Body of pancreas (tissue), 4 donors: ENCODE data around the gene RALB. TPM values are rescaled to one million over a fixed set of nuclear protein-coding genes. Genes with fewer than 3 reads are reported as not detected.

Experiments
- ATAC-seq: fragments of 150-250 bp; one replicate; pipeline ENCODE4 v1.9.1; 2016
- DNase-seq, 4 donors: peaks; one replicate each; pipeline ENCODE4 v3.0.0-alpha.2; 2019
- H3K27ac ChIP-seq, 4 donors: fragments of 200-600 bp; sonication (generic); 1 replicate in 3 of 4; 2 replicates in 1 of 4; pipeline versions ENCODE4 v1.5.1 to v1.6.1; 2016 to 2019; ENCODE audit warnings: mild to moderate bottlenecking in 1 of 4, mixed read lengths in 1 of 4, moderate library complexity in 1 of 4
- H3K27me3 ChIP-seq, 2 donors: fragments of 200-600 bp; sonication (generic); one replicate each; pipeline ENCODE4 v1.6.0; 2016; ENCODE audit warnings: mild to moderate bottlenecking in 1 of 2
- H3K36me3 ChIP-seq, 2 donors: fragments of 200-600 bp; sonication (generic); replicated peaks in 1 of 2; 2 replicates each; pipeline ENCODE4 v1.5.1; 2016; ENCODE audit warnings: low read depth in 2 of 2; ENCODE audit not compliant: insufficient read depth in 1 of 2
- H3K4me1 ChIP-seq: fragments of 200-600 bp; sonication (generic); one replicate; pipeline ENCODE4 v1.6.0; 2016
- H3K4me3 ChIP-seq, 2 donors: fragments of 200-600 bp; sonication (generic); 1 replicate in 1 of 2; 2 replicates in 1 of 2; pipeline ENCODE4 v1.5.1; 2016 to 2019
- H3K9me3 ChIP-seq, 3 donors: fragments of 200-600 bp; sonication (generic); 1 replicate in 2 of 3; 2 replicates in 1 of 3; pipeline ENCODE4 v1.5.1; 2016
- POLR2A ChIP-seq, 3 donors: fragments of 450-650 bp; IDR thresholded peaks; one replicate each; pipeline ENCODE4 v1.6.1; 2016; ENCODE audit warnings: antibody characterized with exemption in 3 of 3, mild to moderate bottlenecking in 2 of 3
- WGBS, 2 donors: methylation state at CpG; one replicate each; pipeline ENCODE4 v1.1.5; 2017; 5-methylcytosine and 5-hydroxymethylcytosine counted together
- intact Hi-C: fragments of 100-400 bp; cut with DNase I; formaldehyde crosslinking; loops from one replicate; pipeline ENCODE4 v1.15.1; 2023
- total RNA-seq, 2 donors: library from RNA; depleted of rRNA; stranded (reverse); fragments of >200 nt; gene quantifications; one replicate each; pipeline ENCODE4 v1.1.0, GENCODE V29; 2016
- TF ChIP-seq, protein P1 (sequence below), 7 experiments: fragments of 450-650 bp in 4 of 7; fragments of 200-600 bp in 3 of 7; sonication (generic) in 3 of 7; IDR thresholded peaks; one replicate each; pipeline ENCODE4 v1.5.1; 2016 to 2019; ENCODE audit warnings: antibody characterized with exemption in 7 of 7

RALB gene
- total RNA-seq, 2 donors from 2014 or later, result 17.8 to 21.3 TPM

DNA sequence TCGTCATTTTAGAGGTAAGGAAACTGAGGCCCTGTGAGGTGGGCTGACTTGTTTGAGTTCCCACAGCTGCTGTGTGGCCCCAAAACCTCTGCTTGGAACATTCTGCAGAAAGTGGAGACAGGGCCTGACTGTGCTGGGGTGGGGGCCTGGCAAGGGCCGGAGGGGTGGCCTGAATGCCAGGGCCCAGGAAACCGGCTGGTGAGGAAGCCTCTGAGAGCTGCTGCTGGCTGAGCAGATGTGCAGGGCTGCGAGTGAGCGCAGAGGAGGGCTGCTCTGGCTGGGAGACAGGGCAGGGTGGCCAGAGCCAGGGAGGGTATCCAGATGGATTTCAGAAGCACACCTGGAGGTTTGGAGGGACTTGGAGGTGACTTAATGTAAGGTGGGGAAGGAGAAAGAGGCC is 63.4 kb downstream of the RALB start:
- TF ChIP-seq, protein P1, sequence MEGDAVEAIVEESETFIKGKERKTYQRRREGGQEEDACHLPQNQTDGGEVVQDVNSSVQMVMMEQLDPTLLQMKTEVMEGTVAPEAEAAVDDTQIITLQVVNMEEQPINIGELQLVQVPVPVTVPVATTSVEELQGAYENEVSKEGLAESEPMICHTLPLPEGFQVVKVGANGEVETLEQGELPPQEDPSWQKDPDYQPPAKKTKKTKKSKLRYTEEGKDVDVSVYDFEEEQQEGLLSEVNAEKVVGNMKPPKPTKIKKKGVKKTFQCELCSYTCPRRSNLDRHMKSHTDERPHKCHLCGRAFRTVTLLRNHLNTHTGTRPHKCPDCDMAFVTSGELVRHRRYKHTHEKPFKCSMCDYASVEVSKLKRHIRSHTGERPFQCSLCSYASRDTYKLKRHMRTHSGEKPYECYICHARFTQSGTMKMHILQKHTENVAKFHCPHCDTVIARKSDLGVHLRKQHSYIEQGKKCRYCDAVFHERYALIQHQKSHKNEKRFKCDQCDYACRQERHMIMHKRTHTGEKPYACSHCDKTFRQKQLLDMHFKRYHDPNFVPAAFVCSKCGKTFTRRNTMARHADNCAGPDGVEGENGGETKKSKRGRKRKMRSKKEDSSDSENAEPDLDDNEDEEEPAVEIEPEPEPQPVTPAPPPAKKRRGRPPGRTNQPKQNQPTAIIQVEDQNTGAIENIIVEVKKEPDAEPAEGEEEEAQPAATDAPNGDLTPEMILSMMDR (IDR thresholded peaks at IDR 0.05), result no peak
- TF ChIP-seq POLR2A (IDR thresholded peaks at IDR 0.05), result no peak
- no peak for ATAC-seq
- H3K4me1 ChIP-seq, result peaks cover 13% of the 10 kb centered on the region
- 75 to 92% methylated on average over 5 of the region's 5 CpGs for WGBS, 2 donors
- intact Hi-C loops, result no loop called here
- H3K9me3 ChIP-seq, result no peaks in the 10 kb centered on the region
- no peak for DNase-seq
- no peak overlapping the region for H3K4me3 ChIP-seq
- H3K27ac ChIP-seq, result no peak overlapping the region
- H3K27me3 ChIP-seq, result no peaks in the 10 kb centered on the region
- H3K36me3 ChIP-seq, result no peaks in the 10 kb centered on the region

DNA sequence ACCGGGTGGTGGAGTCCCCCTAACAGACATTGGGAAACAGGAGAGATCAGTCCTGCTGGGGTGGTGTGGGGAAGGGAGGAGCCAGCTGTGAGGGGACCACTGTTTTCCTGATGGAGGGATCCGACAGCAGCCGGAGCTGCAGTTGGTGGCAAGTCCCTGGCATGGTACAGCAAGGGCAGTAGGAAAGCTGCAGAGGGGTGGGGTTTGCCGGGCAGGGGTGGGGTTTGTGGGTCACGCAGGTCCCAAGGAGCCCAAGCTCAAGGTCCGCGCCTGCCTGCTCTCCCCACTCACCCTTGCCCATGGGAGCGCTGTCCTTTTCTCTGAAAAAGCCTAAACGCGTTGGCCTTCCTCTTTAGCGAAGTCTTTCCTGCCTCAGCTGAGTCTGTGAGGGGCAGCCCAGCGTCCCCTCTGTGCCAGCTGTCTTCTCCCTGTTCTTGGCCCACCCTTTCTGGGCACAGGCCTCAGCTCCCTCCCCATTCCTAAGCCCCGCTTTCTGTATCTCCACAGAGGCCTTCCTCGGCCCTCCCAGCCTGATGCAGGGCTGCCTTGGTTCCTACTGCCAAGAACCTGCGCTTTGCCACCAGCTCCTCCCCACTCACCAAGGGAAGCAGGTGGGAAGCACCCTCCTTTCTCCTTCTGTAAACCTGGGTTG is 64.0 kb downstream of the RALB start:
- H3K27me3 ChIP-seq, result no peaks in the 10 kb centered on the region
- H3K4me3 ChIP-seq, result no peak overlapping the region
- intact Hi-C loops, result no loop called here
- no peak overlapping the region for H3K27ac ChIP-seq
- DNase-seq (no peak), ATAC-seq (no peak)
- WGBS, 2 donors, result 86 to 90% methylated on average over 15 of the region's 15 CpGs
- no peaks in the 10 kb centered on the region for H3K9me3 ChIP-seq
- H3K4me1 ChIP-seq, result peaks cover 13% of the 10 kb centered on the region
- TF ChIP-seq POLR2A (IDR thresholded peaks at IDR 0.05), result no peak
- TF ChIP-seq, protein P1 (IDR thresholded peaks at IDR 0.05), result no peak
- no peaks in the 10 kb centered on the region for H3K36me3 ChIP-seq

DNA sequence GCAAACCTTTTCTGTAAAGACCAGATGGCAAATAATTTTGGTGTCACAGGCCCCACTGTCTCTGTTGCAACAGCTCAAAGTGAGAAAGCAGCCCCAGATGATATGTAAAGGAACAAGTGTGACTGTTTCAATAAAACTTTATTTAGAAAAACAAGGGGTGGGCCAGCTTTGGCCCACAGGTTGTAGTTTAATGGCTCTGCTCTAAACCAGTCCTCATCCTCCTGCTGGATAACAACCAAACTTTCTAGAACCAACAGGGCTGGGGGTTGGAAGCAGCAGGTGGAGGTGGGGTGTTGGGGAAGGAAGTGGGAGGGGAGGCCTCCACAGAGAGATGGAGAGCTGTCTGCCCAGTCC is 64.5 kb downstream of the RALB start:
- TF ChIP-seq, protein P1 (IDR thresholded peaks at IDR 0.05), result no peak
- TF ChIP-seq POLR2A (IDR thresholded peaks at IDR 0.05), result no peak
- intact Hi-C loops, result no loop called here
- no peak for ATAC-seq

DNA sequence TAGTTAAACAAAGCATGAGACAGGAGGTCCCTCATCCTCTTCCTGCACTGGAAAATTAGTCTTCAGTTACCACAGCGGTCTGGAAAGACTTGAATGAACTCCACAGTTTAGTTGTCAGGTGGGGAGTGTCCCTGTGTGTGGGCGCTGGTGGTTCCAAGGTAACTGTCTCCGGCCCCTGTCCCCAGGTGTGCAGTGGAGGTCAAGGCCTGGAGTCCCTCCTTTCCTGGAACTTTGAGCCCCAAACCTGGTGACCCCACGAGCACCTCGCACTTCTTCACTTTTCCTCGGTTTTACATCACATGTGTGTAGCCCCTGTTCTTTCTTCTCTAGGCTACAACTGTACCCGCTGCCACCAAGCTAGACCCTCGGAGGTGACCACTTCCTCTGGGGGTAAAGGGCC is 65.3 kb downstream of the RALB start:
- Histone ChIP-seq H3K4me3 (no peak overlapping the region), H3K27me3 (no peaks in the 10 kb centered on the region), H3K36me3 (no peaks in the 10 kb centered on the region), H3K27ac (no peak overlapping the region), H3K4me1 (peaks cover 10% of the 10 kb centered on the region), H3K9me3 (no peaks in the 10 kb centered on the region)
- TF ChIP-seq, protein P1 (IDR thresholded peaks at IDR 0.05), result no peak
- TF ChIP-seq POLR2A (IDR thresholded peaks at IDR 0.05), result no peak
- DNase-seq (no peak), ATAC-seq (no peak)
- 80 to 87% methylated on average over 8 of the region's 8 CpGs for WGBS, 2 donors
- intact Hi-C loops, result no loop called here

More for the DNA sequence above, 64.5 kb downstream of the RALB start:
- H3K36me3 ChIP-seq, result no peaks in the 10 kb centered on the region
- H3K27me3 ChIP-seq, result no peaks in the 10 kb centered on the region
- no peaks in the 10 kb centered on the region for H3K9me3 ChIP-seq
- H3K27ac ChIP-seq, result no peak overlapping the region
- no peak for DNase-seq
- H3K4me3 ChIP-seq, result no peak overlapping the region
- peaks cover 13% of the 10 kb centered on the region for H3K4me1 ChIP-seq

DNA sequence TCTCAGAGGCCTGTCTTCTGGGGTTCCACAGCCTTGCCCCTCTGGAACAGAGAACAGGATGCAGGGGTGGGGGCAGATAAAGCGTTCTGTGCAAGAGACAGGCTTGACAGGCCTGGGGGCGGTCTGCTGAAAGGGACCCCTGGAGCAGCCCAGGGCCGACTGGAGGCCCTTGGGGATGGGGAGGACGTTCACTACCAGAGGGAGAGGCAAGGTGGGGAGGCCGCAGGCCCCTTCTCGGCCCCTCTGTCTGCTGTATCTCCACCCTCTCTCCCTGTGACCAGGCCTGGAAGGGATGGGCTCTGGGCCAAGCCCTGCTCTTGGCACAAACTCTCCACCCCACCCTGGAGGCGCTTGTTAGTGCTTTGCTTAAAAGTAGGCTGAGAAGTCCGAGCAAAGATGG is 66.0 kb downstream of the RALB start:
- TF ChIP-seq, protein P1 (IDR thresholded peaks at IDR 0.05), result no peak
- TF ChIP-seq POLR2A (IDR thresholded peaks at IDR 0.05), result no peak
- DNase-seq (peak in 1 of 4 donors; percentile 18), ATAC-seq (no peak)
- H3K27me3 ChIP-seq, result no peaks in the 10 kb centered on the region
- no peaks in the 10 kb centered on the region for H3K36me3 ChIP-seq
- no peak overlapping the region for H3K4me3 ChIP-seq
- no peaks in the 10 kb centered on the region for H3K9me3 ChIP-seq
- no peak overlapping the region for H3K27ac ChIP-seq
- 74 to 75% methylated on average over 8 of the region's 8 CpGs for WGBS, 2 donors
- peaks cover 15% of the 10 kb centered on the region for H3K4me1 ChIP-seq
- intact Hi-C loops, result no loop called here
